ENCODE measurements around the gene RNF213. TPM values are rescaled to one million over a fixed set of nuclear protein-coding genes. Genes with fewer than 3 reads are reported as not detected.

Gene RNF213
- total RNA-seq, 2 donors from 2014 or later, result 98.8 to 136 TPM

DNA sequence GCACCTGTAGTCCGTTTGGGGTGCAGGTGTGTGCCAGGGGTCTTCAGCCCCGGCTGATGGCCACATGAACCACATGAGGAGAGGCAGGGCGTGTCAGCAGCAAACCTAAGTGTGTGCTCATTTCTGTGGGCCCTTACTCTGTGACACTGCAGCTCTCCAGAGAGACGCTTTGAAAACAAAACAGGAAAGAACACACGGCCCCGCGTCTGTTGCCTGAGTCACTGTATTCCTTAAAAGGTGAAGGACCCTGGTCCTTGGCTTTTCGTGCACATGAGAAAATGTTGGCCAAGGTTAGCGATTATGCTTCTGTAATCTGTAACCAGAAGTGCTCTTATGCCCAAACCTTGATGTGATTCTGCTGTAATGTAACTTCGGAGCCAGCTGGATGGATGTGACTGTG is 176.9 kb downstream of the RNF213 start:
- no peaks in the 10 kb centered on the region for H3K4me1 Mint-ChIP-seq
- WGBS, 2 experiments (ENCODE audit: insufficient coverage in 1 of 2, insufficient read length in 1 of 2), result 81 to 84% methylated on average over 9 to 10 of the region's 10 CpGs
- DNase-seq, result no peak
- TF ChIP-seq, protein P1, sequence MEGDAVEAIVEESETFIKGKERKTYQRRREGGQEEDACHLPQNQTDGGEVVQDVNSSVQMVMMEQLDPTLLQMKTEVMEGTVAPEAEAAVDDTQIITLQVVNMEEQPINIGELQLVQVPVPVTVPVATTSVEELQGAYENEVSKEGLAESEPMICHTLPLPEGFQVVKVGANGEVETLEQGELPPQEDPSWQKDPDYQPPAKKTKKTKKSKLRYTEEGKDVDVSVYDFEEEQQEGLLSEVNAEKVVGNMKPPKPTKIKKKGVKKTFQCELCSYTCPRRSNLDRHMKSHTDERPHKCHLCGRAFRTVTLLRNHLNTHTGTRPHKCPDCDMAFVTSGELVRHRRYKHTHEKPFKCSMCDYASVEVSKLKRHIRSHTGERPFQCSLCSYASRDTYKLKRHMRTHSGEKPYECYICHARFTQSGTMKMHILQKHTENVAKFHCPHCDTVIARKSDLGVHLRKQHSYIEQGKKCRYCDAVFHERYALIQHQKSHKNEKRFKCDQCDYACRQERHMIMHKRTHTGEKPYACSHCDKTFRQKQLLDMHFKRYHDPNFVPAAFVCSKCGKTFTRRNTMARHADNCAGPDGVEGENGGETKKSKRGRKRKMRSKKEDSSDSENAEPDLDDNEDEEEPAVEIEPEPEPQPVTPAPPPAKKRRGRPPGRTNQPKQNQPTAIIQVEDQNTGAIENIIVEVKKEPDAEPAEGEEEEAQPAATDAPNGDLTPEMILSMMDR (conservative IDR thresholded peaks at IDR 0.05), result no peak
- Histone ChIP-seq H3K9ac (ENCODE audit: extremely low read depth, low read length, poor library complexity, severe bottlenecking) (no peak overlapping the region), H3K27me3 (ENCODE audit: control insufficient read depth, insufficient read depth, low read length, poor library complexity, severe bottlenecking) (peaks cover 11% of the 10 kb centered on the region), H3K36me3 (ENCODE audit: control insufficient read depth, insufficient read depth, low read length) (no peaks in the 10 kb centered on the region), H3K4me3 (ENCODE audit: low read length) (no peak overlapping the region), H3K27ac (ENCODE audit: low read depth, low read length) (no peak overlapping the region), H3K9me3 (ENCODE audit: control insufficient read depth, low read length) (no peaks in the 10 kb centered on the region), H3K4me1 (ENCODE audit: control insufficient read depth, insufficient read depth, low read length) (no peaks in the 10 kb centered on the region)
- H3K9me3 Mint-ChIP-seq, result no peaks in the 10 kb centered on the region
- no peaks in the 10 kb centered on the region for H3K36me3 Mint-ChIP-seq (ENCODE audit: low read depth)
- H3K4me3 Mint-ChIP-seq, result no peak overlapping the region
- H3K27me3 Mint-ChIP-seq (ENCODE audit: insufficient read depth), result peaks cover 8% of the 10 kb centered on the region
- H3K27ac Mint-ChIP-seq, result no peak overlapping the region

DNA sequence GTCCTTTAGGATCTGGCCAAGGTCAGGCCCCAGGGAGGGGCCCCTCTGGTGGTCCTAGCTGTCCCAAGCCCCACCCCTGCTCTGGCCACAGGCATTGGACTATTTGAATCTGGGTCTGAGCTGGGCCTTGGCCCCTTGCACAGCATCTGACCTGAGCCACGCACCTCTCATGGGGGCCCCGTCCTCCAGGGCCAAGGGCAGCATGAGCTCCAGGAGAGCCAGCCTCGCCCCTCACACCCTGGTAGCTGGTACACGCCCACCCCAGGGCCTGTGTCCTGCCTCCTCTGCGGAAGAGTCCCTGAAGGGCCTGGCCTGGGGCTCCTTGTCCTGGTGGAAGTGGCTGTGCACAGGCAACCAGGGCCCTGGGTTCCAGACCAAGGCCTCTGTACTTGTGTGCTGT is 178.2 kb downstream of the RNF213 start:
- no peak for DNase-seq
- no peaks in the 10 kb centered on the region for H3K4me1 ChIP-seq (ENCODE audit: control insufficient read depth, insufficient read depth, low read length)
- 88 to 92% methylated on average over 4 to 5 of the region's 5 CpGs for WGBS, 2 experiments (ENCODE audit: insufficient coverage in 1 of 2, insufficient read length in 1 of 2)
- Mint-ChIP-seq H3K27me3 (ENCODE audit: insufficient read depth) (peaks cover 17% of the 10 kb centered on the region), H3K36me3 (ENCODE audit: low read depth) (no peaks in the 10 kb centered on the region), H3K27ac (no peak overlapping the region), H3K4me3 (no peak overlapping the region), H3K4me1 (no peaks in the 10 kb centered on the region), H3K9me3 (no peaks in the 10 kb centered on the region)
- no peak overlapping the region for H3K9ac ChIP-seq (ENCODE audit: extremely low read depth, low read length, poor library complexity, severe bottlenecking)
- TF ChIP-seq, protein P1 (conservative IDR thresholded peaks at IDR 0.05), result no peak
- H3K9me3 ChIP-seq (ENCODE audit: control insufficient read depth, low read length), result no peaks in the 10 kb centered on the region
- no peak overlapping the region for H3K4me3 ChIP-seq (ENCODE audit: low read length)
- no peak overlapping the region for H3K27ac ChIP-seq (ENCODE audit: low read depth, low read length)
- no peaks in the 10 kb centered on the region for H3K36me3 ChIP-seq (ENCODE audit: control insufficient read depth, insufficient read depth, low read length)
- peaks cover 23% of the 10 kb centered on the region for H3K27me3 ChIP-seq (ENCODE audit: control insufficient read depth, insufficient read depth, low read length, poor library complexity, severe bottlenecking)

DNA sequence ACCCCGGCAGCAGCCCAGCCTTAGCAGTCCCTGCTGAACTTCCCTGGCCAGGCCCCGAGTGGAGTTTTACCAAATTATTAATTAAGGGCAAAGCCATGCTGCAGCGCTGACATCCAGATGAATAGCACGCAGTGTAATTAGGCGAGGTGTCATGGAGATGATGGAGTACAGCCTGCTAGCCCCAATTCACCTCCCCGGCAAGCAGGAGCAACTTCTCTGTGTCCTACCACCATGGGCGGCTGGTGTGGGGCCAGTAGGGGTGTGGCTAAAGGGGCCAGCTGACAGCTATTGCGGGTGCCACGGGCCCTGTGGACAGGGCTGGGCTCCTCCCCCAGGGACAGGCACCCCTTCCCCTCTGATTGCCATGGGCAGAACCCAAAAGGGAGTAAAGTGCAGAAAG is 178.8 kb downstream of the RNF213 start:
- TF ChIP-seq, protein P1 (conservative IDR thresholded peaks at IDR 0.05), result no peak
- H3K27ac Mint-ChIP-seq, result no peak overlapping the region

More for the DNA sequence above, 178.8 kb downstream of the RNF213 start:
- Histone ChIP-seq H3K4me1 (ENCODE audit: control insufficient read depth, insufficient read depth, low read length) (no peaks in the 10 kb centered on the region), H3K27ac (ENCODE audit: low read depth, low read length) (no peak overlapping the region), H3K36me3 (ENCODE audit: control insufficient read depth, insufficient read depth, low read length) (no peaks in the 10 kb centered on the region), H3K4me3 (ENCODE audit: low read length) (no peak overlapping the region), H3K9ac (ENCODE audit: extremely low read depth, low read length, poor library complexity, severe bottlenecking) (no peak overlapping the region), H3K9me3 (ENCODE audit: control insufficient read depth, low read length) (no peaks in the 10 kb centered on the region), H3K27me3 (ENCODE audit: control insufficient read depth, insufficient read depth, low read length, poor library complexity, severe bottlenecking) (peaks cover 28% of the 10 kb centered on the region)
- peaks cover 18% of the 10 kb centered on the region for H3K27me3 Mint-ChIP-seq (ENCODE audit: insufficient read depth)
- no peaks in the 10 kb centered on the region for H3K4me1 Mint-ChIP-seq
- no peak for DNase-seq
- no peak overlapping the region for H3K4me3 Mint-ChIP-seq
- no peaks in the 10 kb centered on the region for H3K36me3 Mint-ChIP-seq (ENCODE audit: low read depth)
- no peaks in the 10 kb centered on the region for H3K9me3 Mint-ChIP-seq
- 83 to 89% methylated on average over 5 to 9 of the region's 9 CpGs for WGBS, 2 experiments (ENCODE audit: insufficient coverage in 1 of 2, insufficient read length in 1 of 2)
